Measurements from ENCODE around the gene TMEM150C. TPM values are rescaled to one million over a fixed set of nuclear protein-coding genes. Genes with fewer than 3 reads are reported as not detected.

TMEM150C gene
- total RNA-seq, 1 experiment from 2014 or later: 2.7 TPM

- H3K79me1 ChIP-seq (ENCODE audit: insufficient read depth, low read depth, low read length, poor library complexity, severe bottlenecking): no peaks in the 10 kb centered on the region
- no peaks in the 10 kb centered on the region for H3K79me2 ChIP-seq (ENCODE audit: insufficient read depth, low read length)
- H3K27me3 ChIP-seq (ENCODE audit: insufficient read depth, low read length): no peaks in the 10 kb centered on the region
- H3K56ac ChIP-seq (ENCODE audit: insufficient read length, low read depth, low read length): no peak overlapping the region
- Mint-ChIP-seq H3K4me3 (no peak overlapping the region), H3K9me3 (no peaks in the 10 kb centered on the region), H3K27me3 (ENCODE audit: low read depth) (no peaks in the 10 kb centered on the region), H3K36me3 (ENCODE audit: insufficient read depth in 1 of 3, low read depth in 3 of 3) (no peaks in the 10 kb centered on the region), H3K27ac (no peak overlapping the region), H3K4me1 (peaks cover 11 to 14% of the 10 kb centered on the region in 2 experiments)
- H2BK20ac ChIP-seq (ENCODE audit: low read depth, low read length, poor library complexity, severe bottlenecking): no peak overlapping the region
- WGBS (ENCODE audit: extremely low coverage, insufficient read length, low lambda C conversion rate): no CpG with 5 or more reads among the region's 4 CpGs
- no peak overlapping the region for H3T11ph ChIP-seq (ENCODE audit: low read length)
- peak; percentile 17; the same call in 2 of the 3 replicates for TF ChIP-seq CTCF (conservative IDR thresholded peaks at IDR 0.05)
- H2AK5ac ChIP-seq (ENCODE audit: insufficient read length, low read length): no peak overlapping the region
- H2AFZ ChIP-seq (ENCODE audit: low read length): no peak overlapping the region
- H3K9ac ChIP-seq (ENCODE audit: extremely low read depth, insufficient read length, low read length): no peak overlapping the region
- H3K4me1 ChIP-seq (ENCODE audit: insufficient read depth, low read length): peaks cover 5% of the 10 kb centered on the region; the same call in 1 of the 2 replicates
- H2BK12ac ChIP-seq (ENCODE audit: insufficient read length, low read depth, low read length): no peak overlapping the region
- no peak overlapping the region for H3K18ac ChIP-seq (ENCODE audit: insufficient read length, low read depth, low read length)
- no peaks in the 10 kb centered on the region for H3K23me2 ChIP-seq (ENCODE audit: insufficient read length, low read depth, low read length, poor library complexity, severe bottlenecking)
- DNase-seq: no peak
- no peak overlapping the region for H4K91ac ChIP-seq (ENCODE audit: insufficient read length, low read depth, low read length)
- H3K4me2 ChIP-seq (ENCODE audit: insufficient read depth, insufficient read length, low read length): no peak overlapping the region
- no peak overlapping the region for H3K14ac ChIP-seq (ENCODE audit: insufficient read depth, low read length)
- H3K23ac ChIP-seq (ENCODE audit: insufficient read length, low read depth, low read length): no peak overlapping the region
- no peak overlapping the region for H2BK5ac ChIP-seq (ENCODE audit: insufficient read length, low read length)
- no peak overlapping the region for H4K5ac ChIP-seq (ENCODE audit: insufficient read length, low read depth, low read length)
- H2BK120ac ChIP-seq (ENCODE audit: low read depth, low read length, poor library complexity, severe bottlenecking): no peak overlapping the region
- H4K8ac ChIP-seq (replicated peaks; ENCODE audit: insufficient read length, low read depth, low read length): no peak overlapping the region
- H3K9me3 ChIP-seq (ENCODE audit: control insufficient read depth, low read depth, low read length): no peaks in the 10 kb centered on the region
- H3K4ac ChIP-seq (ENCODE audit: low read depth, low read length): no peak overlapping the region
- H4K20me1 ChIP-seq (ENCODE audit: control insufficient read depth, insufficient read depth, insufficient read length): no peaks in the 10 kb centered on the region
- H3K27ac ChIP-seq (ENCODE audit: insufficient read length, low read depth, low read length): no peak overlapping the region
- no peak overlapping the region for H2BK15ac ChIP-seq (ENCODE audit: low read depth, low read length)
These were observed 32.9 kb downstream of the TMEM150C start for GRCh38 chr4:82528868-82529267.
